Activated CD4-positive, alpha-beta T cell treated with anti-CD3 and anti-CD28 coated beads, Interleukin-2, amount 10 ng/mL, durations not matched to agents 24 days and 14 days (primary cell): Measurements from ENCODE around the gene GRIN3A. TPM values are rescaled to one million over a fixed set of nuclear protein-coding genes. Genes with fewer than 3 reads are reported as not detected.

Source experiments
- DNase-seq: peaks from one replicate; pipeline ENCODE4 v3.0.0; 2022
- H3K27ac Mint-ChIP-seq: one replicate; pipeline ENCODE4 v1.8.0; 2022; ENCODE audit warnings: mild to moderate bottlenecking, mixed read lengths
- H3K27me3 Mint-ChIP-seq: one replicate; pipeline ENCODE4 v1.8.0; 2022; ENCODE audit warnings: mixed read lengths
- H3K36me3 Mint-ChIP-seq: one replicate; pipeline ENCODE4 v1.8.0; 2022; ENCODE audit warnings: low read depth, mild to moderate bottlenecking, mixed read lengths
- H3K4me1 Mint-ChIP-seq: one replicate; pipeline ENCODE4 v1.8.0; 2021; ENCODE audit warnings: mixed read lengths
- H3K4me3 Mint-ChIP-seq: one replicate; pipeline ENCODE4 v1.8.0; 2022; ENCODE audit warnings: mild to moderate bottlenecking, moderate library complexity, mixed read lengths
- H3K9me3 Mint-ChIP-seq: one replicate; pipeline ENCODE4 v1.8.0; 2021; ENCODE audit warnings: mixed read lengths
- intact Hi-C: fragments of 100-400 bp; cut with micrococcal nuclease; formaldehyde crosslinking; loops from one replicate; pipeline ENCODE4 v1.15.1; 2023
- total RNA-seq: library from RNA; stranded (reverse); gene quantifications from 2 replicates; pipeline ENCODE4 v1.2.3, GENCODE V29; 2022

GRIN3A gene
- total RNA-seq, 1 donor from 2014 or later: not detected

- Mint-ChIP-seq H3K4me1 (peaks cover 7% of the 10 kb centered on the region), H3K9me3 (no peaks in the 10 kb centered on the region), H3K27ac (no peak overlapping the region), H3K4me3 (no peak overlapping the region), H3K27me3 (peaks cover 4% of the 10 kb centered on the region), H3K36me3 (no peaks in the 10 kb centered on the region)
- peak; percentile 91 for DNase-seq
- intact Hi-C loops: loop anchor here (1.0 to 5.0 kb wide), 2 partner anchors 71 to 413 kb away; no protein-coding TSS in a partner anchor
Observed at GRCh38 chr9:101530076-101530711, 208.3 kb downstream of the GRIN3A start.

GRCh38 chr9:101528015-101528414 is 210.4 kb downstream of the GRIN3A start:
- no peak overlapping the region for H3K27ac Mint-ChIP-seq
- peaks cover 12% of the 10 kb centered on the region for H3K27me3 Mint-ChIP-seq
- intact Hi-C loops: no loop called here
- no peaks in the 10 kb centered on the region for H3K36me3 Mint-ChIP-seq
- no peaks in the 10 kb centered on the region for H3K9me3 Mint-ChIP-seq
- no peak for DNase-seq
- no peak overlapping the region for H3K4me3 Mint-ChIP-seq
- peaks cover 6% of the 10 kb centered on the region for H3K4me1 Mint-ChIP-seq

- Mint-ChIP-seq H3K4me3 (no peak overlapping the region), H3K36me3 (no peaks in the 10 kb centered on the region), H3K4me1 (peaks cover 5% of the 10 kb centered on the region), H3K9me3 (no peaks in the 10 kb centered on the region), H3K27me3 (peaks cover 12% of the 10 kb centered on the region), H3K27ac (no peak overlapping the region)
- no peak for DNase-seq
- intact Hi-C loops: no loop called here
Observed at GRCh38 chr9:101527066-101527465, 211.4 kb downstream of the GRIN3A start.

GRCh38 chr9:101524371-101524770 is 214.1 kb downstream of the GRIN3A start:
- intact Hi-C loops: no loop called here
- H3K9me3 Mint-ChIP-seq: no peaks in the 10 kb centered on the region

More at GRCh38 chr9:101524371-101524770, 214.1 kb downstream of the GRIN3A start:
- Mint-ChIP-seq H3K36me3 (no peaks in the 10 kb centered on the region), H3K27me3 (peaks cover 16% of the 10 kb centered on the region), H3K4me1 (peaks cover 8% of the 10 kb centered on the region), H3K4me3 (no peak overlapping the region), H3K27ac (no peak overlapping the region)
- no peak for DNase-seq

Other genes with a start within 250 kb of the GRIN3A start
- 37.9 and 43.8 TPM in 2 replicates for gene RNF20, start 204.8 kb downstream of the GRIN3A start, total RNA-seq
- gene PPP3R2, start 143.7 kb downstream of the GRIN3A start, total RNA-seq: not detected in 2 replicates